Epithelial cell of proximal tubule (primary cell): ENCODE results near the gene LIG1. TPM values are rescaled to one million over a fixed set of nuclear protein-coding genes. Genes with fewer than 3 reads are reported as not detected.
A peak's percentile ranks its signal among the peaks of the same experiment; 100 is the strongest.

Source experiments
- DNase-seq: peaks from one replicate; pipeline ENCODE4 v3.0.0-alpha.2; 2011; ENCODE audit warnings: low read depth
- H3K4me3 ChIP-seq: 2 replicates; pipeline ENCODE4 v1.5.1; 2011; ENCODE audit warnings: low read depth, mild to moderate bottlenecking, low read length
- total RNA-seq: library from RNA; depleted of rRNA; stranded (reverse); fragments of >200 nt; gene quantifications from 2 replicates; pipeline ENCODE4 v1.2.3, GENCODE V29; 2015
- TF ChIP-seq, protein P1 (sequence below): conservative IDR thresholded peaks from 2 replicates; pipeline ENCODE4 v1.5.1; 2012; ENCODE audit warnings: low read depth, mild to moderate bottlenecking, low read length

Gene LIG1
- 77.4 and 81.9 TPM in 2 replicates for total RNA-seq

DNA sequence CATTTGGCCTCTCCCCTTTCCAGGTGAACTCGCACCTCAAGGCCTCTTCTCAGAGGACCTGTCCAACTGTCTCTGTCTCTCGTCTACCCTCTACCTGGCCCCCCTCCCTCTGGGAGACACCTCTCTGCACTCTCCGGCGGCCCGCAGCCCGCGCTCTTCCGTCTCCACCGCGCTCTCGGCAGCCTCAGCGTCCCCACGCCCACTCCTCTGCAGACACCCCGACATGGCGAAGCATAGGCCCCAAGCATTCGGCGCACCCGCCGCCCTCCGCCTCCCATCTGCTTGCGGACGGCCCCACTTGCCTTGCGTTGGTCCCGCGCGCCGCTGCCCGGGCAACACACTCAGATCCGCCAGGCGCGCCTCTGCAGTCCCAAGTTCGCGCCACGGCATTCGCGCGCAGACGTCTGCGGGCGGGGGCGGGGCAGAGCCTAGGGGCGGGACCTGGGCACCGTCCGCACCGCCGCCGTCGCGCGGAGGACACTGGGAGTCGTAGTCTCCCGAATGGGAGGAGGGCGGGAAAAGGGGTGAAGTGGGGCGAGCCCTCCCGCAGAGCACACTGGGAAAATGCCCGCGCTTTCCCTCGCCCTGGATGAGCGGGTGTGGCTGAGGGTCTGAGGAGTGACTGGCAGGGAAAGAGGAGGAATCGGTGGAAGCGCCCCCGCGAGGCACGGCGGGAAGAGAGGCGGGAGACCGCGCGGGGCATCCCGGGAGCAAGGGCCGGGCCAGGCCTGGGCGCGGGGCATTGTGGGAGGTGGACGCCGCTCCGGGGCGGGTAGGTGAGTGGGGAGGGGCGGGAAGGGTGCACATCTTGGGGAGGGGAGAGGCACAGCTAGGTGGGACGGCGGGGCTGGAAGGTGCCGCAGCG, at the start of gene LIG1, which contains the start of gene ZSWIM9:
LIG1 (minus strand) TSS at position 406 of the 865 bp plus-strand sequence. CDS start 4,778 bp downstream, outside the sequence.
ZSWIM9 (plus strand) TSS at position 742 of the 865 bp plus-strand sequence. CDS start 1,123 bp downstream, outside the sequence.
- TF ChIP-seq, protein P1, sequence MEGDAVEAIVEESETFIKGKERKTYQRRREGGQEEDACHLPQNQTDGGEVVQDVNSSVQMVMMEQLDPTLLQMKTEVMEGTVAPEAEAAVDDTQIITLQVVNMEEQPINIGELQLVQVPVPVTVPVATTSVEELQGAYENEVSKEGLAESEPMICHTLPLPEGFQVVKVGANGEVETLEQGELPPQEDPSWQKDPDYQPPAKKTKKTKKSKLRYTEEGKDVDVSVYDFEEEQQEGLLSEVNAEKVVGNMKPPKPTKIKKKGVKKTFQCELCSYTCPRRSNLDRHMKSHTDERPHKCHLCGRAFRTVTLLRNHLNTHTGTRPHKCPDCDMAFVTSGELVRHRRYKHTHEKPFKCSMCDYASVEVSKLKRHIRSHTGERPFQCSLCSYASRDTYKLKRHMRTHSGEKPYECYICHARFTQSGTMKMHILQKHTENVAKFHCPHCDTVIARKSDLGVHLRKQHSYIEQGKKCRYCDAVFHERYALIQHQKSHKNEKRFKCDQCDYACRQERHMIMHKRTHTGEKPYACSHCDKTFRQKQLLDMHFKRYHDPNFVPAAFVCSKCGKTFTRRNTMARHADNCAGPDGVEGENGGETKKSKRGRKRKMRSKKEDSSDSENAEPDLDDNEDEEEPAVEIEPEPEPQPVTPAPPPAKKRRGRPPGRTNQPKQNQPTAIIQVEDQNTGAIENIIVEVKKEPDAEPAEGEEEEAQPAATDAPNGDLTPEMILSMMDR, result peak; percentile 18
- H3K4me3 ChIP-seq, result peak within 1 kb of the TSS; percentile 70
- DNase-seq, result peak; percentile 27

DNA sequence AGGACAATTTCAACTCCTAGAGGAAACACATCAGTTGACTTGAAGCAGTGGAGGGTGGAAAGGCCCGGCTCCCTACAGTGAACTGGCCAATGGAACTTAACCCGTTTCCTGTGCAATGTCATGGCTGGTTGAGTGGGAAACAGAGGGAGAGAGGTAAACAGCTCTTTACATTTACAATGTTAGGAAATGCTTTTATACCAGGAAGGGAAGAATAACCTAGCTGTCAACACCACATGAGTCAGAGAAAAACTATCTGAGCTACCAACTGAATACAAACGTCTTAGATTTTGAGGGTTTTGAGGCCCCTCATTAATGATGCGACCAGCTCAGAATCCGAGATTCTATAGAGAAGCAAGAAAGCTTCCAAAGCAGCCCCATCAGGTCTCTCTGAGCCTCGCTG, 48.9 kb upstream of the LIG1 start:
- DNase-seq, result no peak
- H3K4me3 ChIP-seq, result no peak overlapping the region
- TF ChIP-seq, protein P1, result no peak

DNA sequence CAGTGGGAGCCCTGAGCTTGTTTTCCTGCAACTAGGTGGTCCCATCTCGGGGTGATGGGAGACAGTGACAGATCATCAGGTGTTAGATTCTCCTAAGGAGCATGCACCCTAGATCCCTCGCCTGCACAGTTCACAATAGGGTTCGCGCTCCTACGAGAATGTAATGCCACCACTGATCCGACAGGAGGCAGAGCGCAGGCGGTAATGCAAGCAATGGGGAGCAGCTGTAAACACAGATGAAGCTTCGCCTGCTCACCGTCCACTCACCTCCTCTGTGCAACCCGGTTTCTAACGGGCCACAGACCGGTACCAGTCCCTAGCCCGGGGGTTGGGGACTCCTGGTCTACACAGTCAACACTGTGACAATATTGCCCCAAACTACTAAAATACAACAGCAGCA, 46.8 kb upstream of the LIG1 start:
- no peak for DNase-seq
- H3K4me3 ChIP-seq, result no peak overlapping the region
- TF ChIP-seq, protein P1, result no peak

DNA sequence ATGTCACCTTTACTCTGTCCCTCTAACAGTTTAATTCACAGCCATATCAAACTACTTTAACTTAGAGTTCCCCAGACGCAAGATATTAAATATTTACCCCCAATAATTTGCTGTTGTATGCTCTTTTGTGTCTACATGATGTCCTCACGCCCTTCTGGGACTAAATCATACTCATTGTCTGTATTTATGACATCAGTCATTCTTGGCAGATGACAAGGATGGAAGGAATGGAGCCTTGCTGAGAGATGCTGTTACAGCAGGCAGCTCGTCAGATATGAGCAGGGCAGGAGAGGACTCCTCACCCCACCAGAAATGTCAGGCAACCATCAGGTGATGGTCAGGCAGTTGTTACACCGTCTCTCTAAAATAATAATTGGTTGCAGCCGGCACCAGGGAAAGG, 43.8 kb upstream of the LIG1 start:
- DNase-seq, result no peak
- TF ChIP-seq, protein P1, result no peak
- peak overlapping the region; percentile 52 for H3K4me3 ChIP-seq

DNA sequence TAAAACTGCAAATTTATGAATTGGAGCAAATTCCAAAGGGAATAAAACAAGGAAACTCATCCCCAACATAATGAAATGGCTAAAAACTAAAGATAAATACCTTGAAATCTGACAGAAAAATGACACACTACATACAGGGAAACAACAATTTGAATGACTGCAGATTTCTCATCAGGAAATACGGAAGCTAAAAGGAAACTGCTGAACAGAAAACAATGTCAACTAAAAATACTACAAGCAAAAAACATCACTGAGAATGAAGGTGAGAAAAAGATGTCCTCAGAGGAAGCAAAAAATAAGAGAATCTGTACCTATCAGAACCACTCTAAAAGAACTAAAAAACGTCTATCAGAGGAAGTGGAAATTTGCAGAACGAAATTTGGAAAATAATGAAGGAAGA, 39.9 kb upstream of the LIG1 start:
- TF ChIP-seq, protein P1, result no peak
- H3K4me3 ChIP-seq, result no peak overlapping the region

DNA sequence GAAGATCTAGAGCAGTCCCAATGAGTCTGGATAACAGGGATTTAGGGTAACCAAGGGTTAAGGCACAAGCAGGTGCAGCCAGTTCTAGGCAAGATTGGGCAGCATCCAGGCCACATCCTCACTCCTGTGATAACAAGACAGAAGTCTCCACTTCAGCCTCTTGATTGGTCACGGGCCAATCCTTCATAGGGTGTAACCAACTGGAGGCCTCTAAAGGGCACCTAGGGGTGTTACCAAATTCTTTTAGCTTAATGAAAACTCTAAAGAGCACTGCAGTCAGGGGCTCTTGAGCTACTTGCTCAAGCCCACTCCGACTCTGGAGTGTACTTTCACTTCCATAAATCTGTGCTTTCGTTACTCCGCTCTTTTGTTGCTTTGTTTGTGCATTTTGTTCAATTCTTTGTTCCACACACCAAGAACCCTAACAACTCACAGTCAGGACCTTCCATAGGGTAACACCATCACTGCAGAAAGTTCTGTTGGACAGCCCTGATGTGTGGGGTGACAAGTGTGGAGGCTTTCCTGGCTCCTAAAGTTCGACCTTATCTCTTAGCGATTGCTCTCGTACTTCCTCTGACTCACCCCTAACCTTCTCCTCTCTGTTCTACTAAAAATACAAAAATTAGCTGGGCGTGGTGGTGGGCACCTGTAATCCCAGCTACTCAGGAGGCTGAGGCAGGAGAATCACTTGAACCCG, 36.4 kb upstream of the LIG1 start:
- DNase-seq, result no peak
- no peak overlapping the region for H3K4me3 ChIP-seq
- TF ChIP-seq, protein P1, result no peak

More for the DNA sequence above, 39.9 kb upstream of the LIG1 start:
- no peak for DNase-seq
